ENCODE data around the gene VAPA.
"Not testable (repeated sequence)": the region's sequence is repeated elsewhere in the genome, so short reads cannot be mapped to it uniquely, and the experiment has no call there.

The VAPA gene

GRCh38 chr18:9886005-9886348, 27.8 kb upstream of the VAPA start:
- FAIRE-seq: no peak

DNA sequence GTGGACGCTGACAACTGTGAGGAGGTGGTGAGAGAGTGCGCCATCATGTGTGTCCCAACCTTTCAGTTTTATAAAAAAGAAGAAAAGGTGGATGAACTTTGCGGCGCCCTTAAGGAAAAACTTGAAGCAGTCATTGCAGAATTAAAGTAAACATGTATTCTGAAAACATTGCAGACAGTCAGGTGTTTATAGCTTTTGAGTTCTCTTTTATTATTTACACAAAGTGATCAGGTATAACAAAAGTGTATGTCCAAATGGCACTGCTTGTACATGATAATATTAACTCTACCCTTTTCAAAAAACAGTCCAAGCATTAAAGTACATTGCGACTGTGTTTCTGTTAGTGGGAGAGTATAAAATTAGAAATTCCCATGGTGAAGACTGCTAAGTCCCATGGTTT, 25.8 kb upstream of the VAPA start:
- no peak for FAIRE-seq

GRCh38 chr18:9890196-9890595, 23.6 kb upstream of the VAPA start:
- FAIRE-seq: no peak

DNA sequence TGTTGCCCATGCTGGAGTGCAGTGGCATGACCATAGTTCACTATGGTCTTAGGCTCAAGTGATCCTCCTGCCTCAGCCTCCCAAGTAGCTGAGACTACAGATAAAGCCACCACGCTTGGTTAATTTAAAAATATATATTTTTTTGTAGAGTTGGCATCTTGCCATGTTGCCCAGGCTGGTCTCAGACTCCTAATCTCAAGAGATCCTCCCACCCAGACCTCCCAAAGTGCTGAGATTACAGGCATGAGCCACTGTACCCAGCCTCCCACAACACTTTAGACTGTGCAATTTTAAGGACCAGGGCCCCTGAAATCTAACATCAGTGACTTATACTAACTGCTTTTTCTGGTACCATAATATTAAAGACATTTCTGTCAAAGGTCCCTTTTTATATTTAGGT, 22.9 kb upstream of the VAPA start:
- FAIRE-seq: no peak

DNA sequence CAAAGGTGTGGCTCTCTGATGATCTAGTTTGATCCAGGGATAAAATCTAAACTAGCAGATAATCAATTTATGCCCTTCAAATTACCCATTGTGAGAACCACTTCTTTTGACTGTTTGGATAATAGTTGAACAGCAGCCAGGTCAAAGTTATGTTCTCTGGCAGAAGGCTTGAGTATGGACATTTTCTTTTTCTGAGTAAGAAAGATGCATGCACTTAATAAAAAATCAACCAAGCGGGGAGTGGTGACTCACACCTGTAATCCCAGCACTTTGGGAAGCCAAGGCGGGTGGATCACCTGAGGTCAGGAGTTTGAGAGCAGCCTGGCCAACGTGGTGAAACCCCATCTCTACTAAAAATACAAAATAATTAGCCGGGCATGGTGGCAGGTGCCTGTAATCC, 22.3 kb upstream of the VAPA start:
- not testable (repeated sequence) for FAIRE-seq

- no peak for FAIRE-seq
These were observed 19.3 kb upstream of the VAPA start for GRCh38 chr18:9894454-9895068.

DNA sequence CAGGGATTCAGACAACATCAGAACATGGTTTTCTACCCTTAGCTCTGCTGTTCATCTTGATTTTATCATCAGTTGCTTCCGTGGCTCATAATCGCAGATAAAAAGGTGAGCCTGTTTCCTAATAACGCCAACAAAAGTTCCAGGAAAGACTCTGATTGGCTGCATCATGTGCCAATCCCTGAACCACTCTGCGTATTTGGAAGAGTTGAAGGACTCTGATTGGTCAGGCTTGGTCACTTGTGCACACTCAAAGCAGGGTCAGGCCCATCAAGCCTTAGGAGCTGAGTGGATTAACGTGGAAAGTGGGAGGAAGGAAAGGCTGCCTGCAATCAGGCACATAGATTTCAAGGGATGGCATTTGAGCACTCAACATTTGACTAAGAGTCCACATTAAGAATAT, 16.7 kb upstream of the VAPA start:
- FAIRE-seq: no peak

DNA sequence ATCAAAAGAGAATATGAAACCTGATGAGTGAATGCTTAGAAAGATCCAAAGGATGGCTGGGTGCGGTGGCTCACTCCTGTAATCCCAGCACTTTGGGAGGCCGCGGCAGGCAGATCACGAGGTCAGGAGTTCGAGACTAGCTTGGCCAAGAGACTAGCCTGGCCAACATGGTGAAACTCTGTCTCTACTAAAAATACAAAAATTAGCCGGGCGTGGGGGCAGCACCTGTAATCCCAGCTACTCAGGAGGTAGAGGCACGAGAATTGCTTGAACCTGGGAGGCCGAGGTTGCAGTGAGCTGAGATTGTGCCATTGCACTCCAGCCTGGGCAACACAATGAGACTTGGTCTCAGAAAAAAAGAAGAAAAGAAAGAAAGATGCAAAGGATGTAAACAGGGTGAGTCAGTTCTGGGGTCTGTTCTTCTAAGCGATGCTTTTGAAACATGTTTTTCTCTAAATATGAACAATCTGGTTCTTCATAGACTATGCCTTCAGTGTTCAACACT, 16.0 kb upstream of the VAPA start:
- not testable (repeated sequence) for FAIRE-seq

- no peak for FAIRE-seq
These were observed 14.8 kb upstream of the VAPA start for GRCh38 chr18:9898792-9899549.

GRCh38 chr18:9899550-9899930, 14.3 kb upstream of the VAPA start:
- not testable (repeated sequence) for FAIRE-seq

DNA sequence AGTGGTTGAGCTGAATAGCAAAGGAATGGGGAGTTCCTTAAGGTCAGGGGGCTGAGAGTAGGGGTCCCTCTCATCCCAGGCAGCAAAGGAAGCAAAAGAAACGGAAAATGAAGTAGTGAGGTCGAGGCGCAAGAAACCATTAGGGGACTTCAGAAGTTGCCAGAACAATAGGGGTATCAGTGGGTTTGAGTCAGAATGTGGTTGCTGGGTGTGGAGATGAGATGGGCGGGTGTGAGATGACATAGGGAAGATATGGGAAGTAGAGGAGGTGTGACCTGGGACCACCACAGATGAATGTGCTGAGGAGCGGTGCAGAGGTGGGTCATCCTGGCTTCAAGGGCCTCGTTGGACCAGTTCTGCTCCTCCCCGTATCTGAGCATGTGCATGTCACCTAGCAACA, 13.1 kb upstream of the VAPA start:
- FAIRE-seq: no peak

DNA sequence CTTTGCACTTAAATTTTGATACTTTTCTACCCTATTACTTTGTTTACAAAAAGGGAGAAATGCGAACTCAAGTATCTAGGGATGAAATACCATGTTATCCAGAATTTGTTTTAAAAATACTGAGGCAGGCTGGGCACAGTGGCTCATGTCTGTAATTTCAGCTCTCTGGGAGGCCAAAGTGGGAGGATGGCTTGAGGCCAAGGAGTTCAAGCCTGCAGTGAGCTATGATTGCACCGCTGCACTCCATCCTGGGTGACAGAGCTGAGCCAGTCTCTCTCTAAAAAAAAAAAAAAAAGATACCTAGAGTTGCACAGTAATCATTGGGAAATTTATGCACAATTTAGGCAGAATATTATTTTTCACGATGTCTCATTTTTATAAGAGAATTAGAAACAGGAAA, 12.4 kb upstream of the VAPA start:
- no peak for FAIRE-seq

- not testable (repeated sequence) for FAIRE-seq
These were observed 11.6 kb upstream of the VAPA start for GRCh38 chr18:9902264-9902663.

- no peak for FAIRE-seq
These were observed 11.0 kb upstream of the VAPA start for GRCh38 chr18:9902832-9903231.

GRCh38 chr18:9905401-9905922, 8.4 kb upstream of the VAPA start:
- no peak for FAIRE-seq

DNA sequence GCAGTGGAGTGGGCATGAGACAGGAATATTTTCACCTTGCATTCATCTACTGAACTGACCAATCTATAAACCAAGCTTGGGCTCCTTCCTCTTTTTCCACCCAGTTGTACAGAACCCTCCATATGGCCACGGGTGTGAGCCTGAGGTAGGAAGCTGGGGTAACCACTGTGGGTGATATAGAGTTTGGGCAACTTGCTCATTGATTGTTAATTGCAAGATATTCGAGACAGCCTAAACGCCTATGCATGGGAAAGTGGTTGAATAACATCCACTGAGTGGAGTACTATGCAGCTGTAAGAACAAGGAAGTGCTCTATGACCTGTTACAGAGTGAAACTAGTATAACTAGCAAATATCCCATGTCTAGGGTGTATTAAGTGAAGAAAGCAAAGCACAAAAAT, 7.3 kb upstream of the VAPA start:
- FAIRE-seq: no peak

DNA sequence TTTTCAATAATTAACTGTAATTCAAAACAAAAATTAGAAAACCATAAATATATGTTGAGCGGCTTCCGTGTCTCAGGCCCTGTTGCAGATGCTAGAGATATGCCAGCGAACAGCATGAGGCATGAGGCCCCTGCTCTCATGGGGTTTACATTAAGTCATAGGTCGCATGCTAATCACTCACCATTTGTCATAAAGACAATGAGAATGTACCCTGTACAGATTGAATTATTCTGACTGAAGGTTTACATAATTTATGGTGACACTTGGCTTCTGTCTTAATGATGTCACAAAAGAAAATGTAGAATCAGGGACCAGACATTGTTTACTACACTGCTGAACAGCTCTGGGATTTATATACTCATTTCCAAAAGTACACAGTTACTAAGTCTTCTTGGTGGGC, 5.9 kb upstream of the VAPA start:
- FAIRE-seq: no peak

GRCh38 chr18:9910071-9910470, 3.7 kb upstream of the VAPA start:
- FAIRE-seq: no peak

DNA sequence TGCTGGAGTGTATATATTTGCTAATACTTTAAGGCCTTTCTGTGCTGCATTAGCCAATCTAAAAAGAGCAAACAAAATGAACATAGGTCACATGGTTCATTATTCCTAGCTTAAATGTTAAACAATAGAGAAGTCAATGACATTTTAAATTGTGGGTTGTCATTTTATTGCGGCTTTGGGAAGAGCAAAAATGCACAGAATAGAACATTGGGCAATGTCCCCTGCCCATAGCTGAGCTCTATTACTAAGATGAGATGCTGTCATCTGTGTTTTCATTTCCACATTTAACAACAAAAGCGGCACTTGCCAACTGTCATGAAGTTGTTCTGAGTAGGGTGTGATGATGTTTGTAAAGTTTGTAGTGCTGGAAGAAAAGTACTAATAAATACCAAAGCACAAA, 3.2 kb upstream of the VAPA start:
- FAIRE-seq: no peak

GRCh38 chr18:9911226-9911625, 2.6 kb upstream of the VAPA start:
- no peak for FAIRE-seq

GRCh38 chr18:9912285-9912684, 1.5 kb upstream of the VAPA start:
- FAIRE-seq: not testable (repeated sequence)

- no peak for FAIRE-seq
These were observed 678 bp upstream of the VAPA start for GRCh38 chr18:9913151-9913525.

DNA sequence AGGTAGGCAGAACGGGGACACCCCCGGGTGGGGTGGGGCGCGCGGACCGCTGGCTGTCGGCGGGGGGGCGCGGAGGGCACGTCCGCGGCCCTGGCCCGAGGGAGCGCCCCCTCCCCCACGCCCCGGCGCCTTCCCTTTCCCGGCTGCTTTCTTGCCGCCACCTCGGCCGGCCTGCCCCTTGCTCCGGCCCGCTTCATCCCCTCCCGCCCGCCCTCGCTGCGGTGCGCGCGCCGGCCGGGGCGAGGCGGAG, 443 bp downstream of the VAPA start:
- FAIRE-seq: no peak

- FAIRE-seq: no peak
These were observed 921 bp downstream of the VAPA start for GRCh38 chr18:9914584-9915290.

All from TTC549 (cell line).